GM12878 (cell line): ENCODE measurements around the gene DNMT3A. TPM values are rescaled to one million over a fixed set of nuclear protein-coding genes. Genes with fewer than 3 reads are reported as not detected.

Experiments used
- ATAC-seq: fragments of 200-7000 bp; cut with Tn5 transposase; 3 replicates; pipeline ENCODE4 v1.9.1; 2020; ENCODE audit warnings: mild to moderate bottlenecking, moderate library complexity
- BruUV-seq: library from RNA; stranded (reverse); fragments of 400-500 nt; replicated peaks from 2 replicates; lab custom pipeline; 2021; lab: Mats Ljungman, UMichigan
- CTCF ChIA-PET: fragments of 300-600 bp; sonication (Branson Sonifier 250); formaldehyde crosslinking; extraction: SDS; loops from one replicate; lab custom pipeline; 2021; ENCODE audit warnings: inconsistent platforms; lab: Yijun Ruan, JAX
- POLR2A ChIA-PET: fragments of 350-600 bp; formaldehyde crosslinking; extraction: SDS; loops from one replicate; lab custom pipeline; 2021; ENCODE audit warnings: inconsistent platforms; lab: Charles Lee
- RAD21 ChIA-PET: fragments of 300-600 bp; sonication (Branson Sonifier 250); formaldehyde crosslinking; loops from one replicate; lab custom pipeline; 2023; ENCODE audit warnings: antibody characterized with exemption; ENCODE audit not compliant: unreplicated experiment; lab: Charles Lee
- SMC1A ChIA-PET: fragments of 300-600 bp; sonication (Branson Sonifier 250); formaldehyde crosslinking; loops from one replicate; lab custom pipeline; 2023; ENCODE audit not compliant: unreplicated experiment, uncharacterized antibody; lab: Charles Lee
- DNase-seq: peaks from one replicate; pipeline ENCODE4 v3.0.0-alpha.2; 2011; ENCODE audit warnings: low read depth, low spot score
- FAIRE-seq: peaks from 3 replicates; lab custom pipeline; 2011; peaks lifted over from hg19 to GRCh38; lab: Jason Lieb, UNC
- H2AFZ ChIP-seq: 2 replicates; pipeline ENCODE4 v1.6.0; 2011; ENCODE audit warnings: low read depth, low read length, control low read depth; ENCODE audit not compliant: control insufficient read depth
- H3K27ac ChIP-seq: 2 replicates; pipeline ENCODE4 v1.5.1; 2011; ENCODE audit warnings: control low read depth; ENCODE audit not compliant: control insufficient read depth, insufficient read depth
- H3K27me3 ChIP-seq, 2 experiments: replicated peaks in 1 of 2; 2 replicates each; pipeline versions ENCODE4 v1.6.0 to v1.6.1; 2011; ENCODE audit warnings: low read length in 1 of 2; ENCODE audit not compliant: control insufficient read depth in 2 of 2, insufficient read depth in 2 of 2
- H3K36me3 ChIP-seq, 2 experiments: 2 replicates each; pipeline ENCODE4 v1.5.1; 2011; ENCODE audit warnings: low read length in 1 of 2; ENCODE audit not compliant: control insufficient read depth in 2 of 2, insufficient read depth in 2 of 2
- H3K4me1 ChIP-seq: 2 replicates; pipeline ENCODE4 v1.6.1; 2011; ENCODE audit warnings: mild to moderate bottlenecking, low read length, moderate library complexity, mixed read lengths; ENCODE audit not compliant: control insufficient read depth, insufficient read depth
- H3K4me2 ChIP-seq: 2 replicates; pipeline ENCODE4 v1.6.0; 2011; ENCODE audit warnings: control low read depth; ENCODE audit not compliant: control insufficient read depth, insufficient read depth
- H3K4me3 ChIP-seq: fragments of 200-600 bp; sonication (generic); 2 replicates; pipeline ENCODE4 v1.5.1; 2016
- H3K79me2 ChIP-seq: 2 replicates; pipeline ENCODE4 v1.6.0; 2011; ENCODE audit warnings: low read length; ENCODE audit not compliant: control insufficient read depth, insufficient read depth
- H3K9ac ChIP-seq: 2 replicates; pipeline ENCODE4 v1.8.0; 2011; ENCODE audit warnings: low read length, control low read depth, mixed read lengths; ENCODE audit not compliant: control insufficient read depth, insufficient read depth
- H3K9me3 ChIP-seq: replicated peaks from 3 replicates; pipeline ENCODE4 v1.5.1; 2011; ENCODE audit warnings: mild to moderate bottlenecking, low read length; ENCODE audit not compliant: control insufficient read depth, insufficient read depth
- H4K20me1 ChIP-seq: 2 replicates; pipeline ENCODE4 v1.6.0; 2011; ENCODE audit not compliant: control insufficient read depth, insufficient read depth
- ATF7 ChIP-seq: fragments of 450-650 bp; IDR thresholded peaks from 2 replicates; pipeline ENCODE4 v1.6.1; 2016; ENCODE audit warnings: low read depth, mild to moderate bottlenecking
- CREM ChIP-seq: IDR thresholded peaks from 2 replicates; pipeline ENCODE4 v1.6.1; 2014; ENCODE audit warnings: antibody characterized with exemption, low read depth
- EGR1 ChIP-seq, 2 experiments: IDR thresholded peaks; 1 replicate in 1 of 2; 2 replicates in 1 of 2; pipeline ENCODE4 v1.6.1; 2011 to 2012; ENCODE audit warnings: low read depth in 2 of 2, low read length in 2 of 2, borderline replicate concordance in 1 of 2, mild to moderate bottlenecking in 1 of 2, moderate library complexity in 1 of 2
- MEF2A ChIP-seq: IDR thresholded peaks from 2 replicates; pipeline ENCODE4 v1.6.1; 2011; ENCODE audit warnings: low read depth, mild to moderate bottlenecking, low read length, moderate library complexity; ENCODE audit not compliant: insufficient read depth
- MEF2B ChIP-seq: fragments of 450-650 bp; IDR thresholded peaks from 2 replicates; pipeline ENCODE4 v1.6.1; 2018; ENCODE audit warnings: mild to moderate bottlenecking, moderate library complexity; ENCODE audit not compliant: partially characterized antibody, poor library complexity, severe bottlenecking
- MXI1 ChIP-seq: fragments of 150-350 bp; IDR thresholded peaks from 2 replicates; pipeline ENCODE4 v1.6.1; 2011; ENCODE audit warnings: low read depth, mild to moderate bottlenecking, inconsistent platforms, low read length, improper control_type of control experiment
- SMC3 ChIP-seq: IDR thresholded peaks from 2 replicates; pipeline ENCODE4 v1.6.1; 2011; ENCODE audit warnings: low read length, improper control_type of control experiment, borderline replicate concordance
- STAT1 ChIP-seq: fragments of 450-650 bp; conservative IDR thresholded peaks from 2 replicates; pipeline ENCODE4 v1.6.1; 2014; ENCODE audit warnings: antibody characterized with exemption, mild to moderate bottlenecking
- TCF3 ChIP-seq: IDR thresholded peaks from 2 replicates; pipeline ENCODE4 v1.6.1; 2012; ENCODE audit warnings: low read depth, mild to moderate bottlenecking, low read length, borderline replicate concordance; ENCODE audit not compliant: insufficient read depth
- WGBS: methylation state at CpG from one replicate; pipeline ENCODE4 v1.1.6; 2016; ENCODE audit warnings: low lambda C conversion rate; ENCODE audit not compliant: insufficient replicate concordance, insufficient coverage; ENCODE audit errors: missing lambda C conversion rate; 5-methylcytosine and 5-hydroxymethylcytosine counted together
- in situ Hi-C: fragments of 300-500 bp; cut with MboI; formaldehyde crosslinking; loops from 9 replicates; pipeline ENCODE4 v1.14.3; 2018; ENCODE audit warnings: mixed read lengths
- intact Hi-C: fragments of 100-400 bp; cut with micrococcal nuclease; formaldehyde crosslinking; loops from one replicate; pipeline ENCODE4 v1.14.2; 2022; ENCODE audit not compliant: unreplicated experiment
- polyA plus RNA-seq, 11 experiments: library from polyadenylated mRNA; depleted of rRNA in 4 of 11; unstranded in 6 of 11; stranded (reverse) in 5 of 11; fragments of >200 nt; fragmentation: Nextera tagmentation in 4 of 11; fragmentation: Illumina TruSeq in 1 of 11; extraction: Ambion mirVana in 4 of 11; extraction: Trizol in 1 of 11; gene quantifications; 1 replicate in 1 of 11; 2 replicates in 10 of 11; pipeline versions ENCODE4 v1.2.1 to v1.2.3, GENCODE V29; 2011 to 2016; ENCODE audit warnings: inconsistent platforms in 2 of 11, missing spikeins in 2 of 11, low read depth in 1 of 11
- total RNA-seq, 4 experiments: library from RNA; depleted of rRNA in 3 of 4; stranded (reverse); fragments of >200 nt in 3 of 4; fragmentation: Illumina TruSeq in 1 of 4; extraction: Trizol in 1 of 4; gene quantifications; 2 replicates each; pipeline versions ENCODE4 v1.2.1 to v1.2.3, GENCODE V29; 2013 to 2021
- TF ChIP-seq, protein P1 (sequence below): fragments of 450-650 bp; IDR thresholded peaks from 2 replicates; pipeline ENCODE4 v1.6.1; 2018; ENCODE audit warnings: borderline replicate concordance, mild to moderate bottlenecking; ENCODE audit not compliant: partially characterized antibody
- TF ChIP-seq, protein P2 (sequence below): IDR thresholded peaks from 2 replicates; pipeline ENCODE4 v1.6.1; 2012; ENCODE audit warnings: low read depth, low read length, improper control_type of control experiment
- TF ChIP-seq, protein P3 (sequence below): fragments of 450-650 bp; formaldehyde crosslinking; IDR thresholded peaks from 2 replicates; pipeline ENCODE4 v1.4.0; 2022; ENCODE audit warnings: mild to moderate bottlenecking, moderate library complexity

Gene DNMT3A
- total and polyA plus RNA-seq, 10 of the 15 experiments (the other 5 are each of a cell fraction or from before 2014, with no cell fraction given) = 7.4 to 51.6 (median 17.4) TPM

DNA sequence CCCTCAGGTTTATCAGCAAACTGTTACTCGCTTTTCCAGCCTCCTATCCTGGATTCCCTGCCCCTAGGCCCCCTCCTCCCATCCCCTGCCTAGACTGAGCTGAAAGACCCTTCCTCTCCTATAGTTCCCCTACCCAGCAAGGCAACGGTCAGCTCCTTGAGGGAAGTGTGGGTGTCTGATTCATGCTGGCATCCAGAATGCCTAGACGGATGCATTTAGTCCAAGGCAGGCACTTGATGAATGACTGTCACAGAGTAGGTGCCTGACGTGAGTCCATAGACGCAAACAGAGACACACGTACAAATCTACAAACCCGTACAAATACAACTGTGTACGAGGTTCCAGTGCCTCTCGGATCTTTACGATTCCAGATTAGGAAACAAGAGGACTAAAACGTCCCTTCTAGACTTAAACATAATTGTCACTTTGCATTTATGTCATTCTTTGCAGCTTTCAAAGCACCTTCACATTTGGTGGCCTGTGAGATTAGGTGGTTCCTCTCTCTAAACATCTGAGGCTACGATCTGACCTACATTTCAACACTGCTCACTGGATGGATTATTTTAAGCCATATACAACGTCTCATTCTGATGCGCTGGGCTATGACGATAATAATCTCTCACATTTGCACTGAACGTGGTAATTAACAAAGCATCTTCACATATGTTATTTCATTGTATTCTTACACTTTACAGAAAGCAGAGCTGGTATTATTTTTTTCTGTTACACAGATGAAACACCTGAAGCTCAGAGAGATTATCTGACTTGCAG is 36.7 kb downstream of the DNMT3A start:
- ATAC-seq (no peak), DNase-seq (no peak), FAIRE-seq (no peak)
- in situ Hi-C loops (loop anchor here (5.0 kb wide), 1 partner anchor 112 kb away; no protein-coding TSS in a partner anchor), intact Hi-C loops (loop anchor here (5.0 kb wide), 2 partner anchors 37 to 262 kb away; partner anchors contain the start of gene DNMT3A)
- no peaks in the 10 kb centered on the region for H3K9me3 ChIP-seq
- no peaks in the 10 kb centered on the region for H3K27me3 ChIP-seq
- H3K79me2 ChIP-seq = no peaks in the 10 kb centered on the region
- H3K27ac ChIP-seq = no peak overlapping the region
- BruUV-seq = no TSS peak
- H4K20me1 ChIP-seq = no peaks in the 10 kb centered on the region
- ChIA-PET CTCF (interaction anchor here (0.9 to 5.8 kb wide), 5 partner anchors 10 to 262 kb away, joined by 3 to 59 read pairs (median 4); no protein-coding TSS in a partner anchor), RAD21 (interaction anchor here (0.5 to 1.5 kb wide), 2 partner anchors 28 to 219 kb away, joined by 3 to 4 read pairs; no protein-coding TSS in a partner anchor), SMC1A (interaction anchor here (0.6 to 1.0 kb wide), 3 partner anchors 114 to 280 kb away, joined by 3 read pairs; no protein-coding TSS in a partner anchor), POLR2A (interaction anchor here (0.8 kb wide), 1 partner anchor 15 kb away, joined by 3 read pairs; no protein-coding TSS in a partner anchor)
- H3K4me2 ChIP-seq = no peak overlapping the region
- no peak overlapping the region for H3K9ac ChIP-seq
- H3K4me1 ChIP-seq = peaks cover 34% of the 10 kb centered on the region
- H3K4me3 ChIP-seq = no peak overlapping the region
- H2AFZ ChIP-seq = no peak overlapping the region
- peaks cover 8 to 18% of the 10 kb centered on the region in 2 experiments; a peak in 3 of 4 replicates for H3K36me3 ChIP-seq
- WGBS = 88% methylated on average over 16 of the region's 16 CpGs
- TF ChIP-seq, protein P1, sequence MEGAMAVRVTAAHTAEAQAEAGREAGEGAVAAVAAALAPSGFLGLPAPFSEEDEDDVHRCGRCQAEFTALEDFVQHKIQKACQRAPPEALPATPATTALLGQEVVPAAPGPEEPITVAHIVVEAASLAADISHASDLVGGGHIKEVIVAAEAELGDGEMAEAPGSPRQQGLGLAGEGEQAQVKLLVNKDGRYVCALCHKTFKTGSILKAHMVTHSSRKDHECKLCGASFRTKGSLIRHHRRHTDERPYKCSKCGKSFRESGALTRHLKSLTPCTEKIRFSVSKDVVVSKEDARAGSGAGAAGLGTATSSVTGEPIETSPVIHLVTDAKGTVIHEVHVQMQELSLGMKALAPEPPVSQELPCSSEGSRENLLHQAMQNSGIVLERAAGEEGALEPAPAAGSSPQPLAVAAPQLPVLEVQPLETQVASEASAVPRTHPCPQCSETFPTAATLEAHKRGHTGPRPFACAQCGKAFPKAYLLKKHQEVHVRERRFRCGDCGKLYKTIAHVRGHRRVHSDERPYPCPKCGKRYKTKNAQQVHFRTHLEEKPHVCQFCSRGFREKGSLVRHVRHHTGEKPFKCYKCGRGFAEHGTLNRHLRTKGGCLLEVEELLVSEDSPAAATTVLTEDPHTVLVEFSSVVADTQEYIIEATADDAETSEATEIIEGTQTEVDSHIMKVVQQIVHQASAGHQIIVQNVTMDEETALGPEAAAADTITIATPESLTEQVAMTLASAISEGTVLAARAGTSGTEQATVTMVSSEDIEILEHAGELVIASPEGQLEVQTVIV = no peak
- TF ChIP-seq STAT1 = no peak
- TF ChIP-seq SMC3 = no peak
- TF ChIP-seq, protein P2, sequence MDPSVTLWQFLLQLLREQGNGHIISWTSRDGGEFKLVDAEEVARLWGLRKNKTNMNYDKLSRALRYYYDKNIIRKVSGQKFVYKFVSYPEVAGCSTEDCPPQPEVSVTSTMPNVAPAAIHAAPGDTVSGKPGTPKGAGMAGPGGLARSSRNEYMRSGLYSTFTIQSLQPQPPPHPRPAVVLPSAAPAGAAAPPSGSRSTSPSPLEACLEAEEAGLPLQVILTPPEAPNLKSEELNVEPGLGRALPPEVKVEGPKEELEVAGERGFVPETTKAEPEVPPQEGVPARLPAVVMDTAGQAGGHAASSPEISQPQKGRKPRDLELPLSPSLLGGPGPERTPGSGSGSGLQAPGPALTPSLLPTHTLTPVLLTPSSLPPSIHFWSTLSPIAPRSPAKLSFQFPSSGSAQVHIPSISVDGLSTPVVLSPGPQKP = no peak
- no peak for TF ChIP-seq MEF2B
- no peak for TF ChIP-seq MEF2A
- no peak for TF ChIP-seq ATF7
- TF ChIP-seq CREM = no peak
- TF ChIP-seq EGR1 (IDR thresholded peaks at IDR 0.05; ENCODE audit: borderline replicate concordance in 1 of 2, low read depth in 2 of 2, low read length in 2 of 2) = no peak
- TF ChIP-seq MXI1 = no peak
- no peak for TF ChIP-seq TCF3
- TF ChIP-seq, protein P3, sequence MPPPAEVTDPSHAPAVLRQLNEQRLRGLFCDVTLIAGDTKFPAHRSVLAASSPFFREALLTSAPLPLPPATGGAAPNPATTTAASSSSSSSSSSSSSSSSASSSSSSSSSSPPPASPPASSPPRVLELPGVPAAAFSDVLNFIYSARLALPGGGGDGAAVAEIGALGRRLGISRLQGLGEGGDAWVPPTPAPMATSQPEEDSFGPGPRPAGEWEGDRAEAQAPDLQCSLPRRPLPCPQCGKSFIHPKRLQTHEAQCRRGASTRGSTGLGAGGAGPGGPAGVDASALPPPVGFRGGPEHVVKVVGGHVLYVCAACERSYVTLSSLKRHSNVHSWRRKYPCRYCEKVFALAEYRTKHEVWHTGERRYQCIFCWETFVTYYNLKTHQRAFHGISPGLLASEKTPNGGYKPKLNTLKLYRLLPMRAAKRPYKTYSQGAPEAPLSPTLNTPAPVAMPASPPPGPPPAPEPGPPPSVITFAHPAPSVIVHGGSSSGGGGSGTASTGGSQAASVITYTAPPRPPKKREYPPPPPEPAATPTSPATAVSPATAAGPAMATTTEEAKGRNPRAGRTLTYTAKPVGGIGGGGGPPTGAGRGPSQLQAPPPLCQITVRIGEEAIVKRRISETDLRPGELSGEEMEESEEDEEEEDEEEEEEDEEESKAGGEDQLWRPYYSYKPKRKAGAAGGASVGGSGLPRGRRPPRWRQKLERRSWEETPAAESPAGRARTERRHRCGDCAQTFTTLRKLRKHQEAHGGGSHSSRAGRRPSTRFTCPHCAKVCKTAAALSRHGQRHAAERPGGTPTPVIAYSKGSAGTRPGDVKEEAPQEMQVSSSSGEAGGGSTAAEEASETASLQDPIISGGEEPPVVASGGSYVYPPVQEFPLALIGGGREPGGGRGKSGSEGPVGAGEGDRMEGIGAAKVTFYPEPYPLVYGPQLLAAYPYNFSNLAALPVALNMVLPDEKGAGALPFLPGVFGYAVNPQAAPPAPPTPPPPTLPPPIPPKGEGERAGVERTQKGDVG (CRISPR knock-in tag) = no peak
